ENCODE data around the gene ABCB1.

ABCB1 gene

GRCh38 chr7:87566311-87566900 is 34.3 kb downstream of the ABCB1 start:
- POLR2A ChIA-PET = no interaction called here
- CTCF ChIA-PET = interaction anchor here (3.1 kb wide), 1 partner anchor 7 kb away, joined by 11 read pairs; no protein-coding TSS in a partner anchor
- WGBS (ENCODE audit: insufficient coverage) = 96% methylated on average over 6 of the region's 6 CpGs
- H3K36me3 ChIP-seq (ENCODE audit: control insufficient read depth in 4 of 4, insufficient read depth in 4 of 4, low read length in 3 of 4) = peaks cover 0 to 15% (median 2%) of the 10 kb centered on the region in 4 experiments
- no peaks in the 10 kb centered on the region for H3K27me3 ChIP-seq (replicated peaks in 2 of 5; ENCODE audit: control insufficient read depth in 4 of 5, insufficient read depth in 5 of 5, low read length in 4 of 5)
- H3K27ac ChIP-seq (ENCODE audit: insufficient read depth in 1 of 2, low read depth in 1 of 2, low read length in 2 of 2, poor library complexity in 1 of 2, severe bottlenecking in 2 of 2) = no peak overlapping the region
- no peak overlapping the region for H3K4me3 ChIP-seq (ENCODE audit: control insufficient read depth in 1 of 7, extremely low read depth in 1 of 7, insufficient read depth in 4 of 7, low read depth in 2 of 7, low read length in 6 of 7)
- peaks cover 0 to 10% (median 3%) of the 10 kb centered on the region in 4 experiments for H3K4me1 ChIP-seq (ENCODE audit: control extremely low read depth in 1 of 4, control insufficient read depth in 4 of 4, insufficient read depth in 4 of 4, low read length in 3 of 4)
- no peak for DNase-seq
- no peaks in the 10 kb centered on the region for H3K9me3 ChIP-seq (ENCODE audit: control extremely low read depth in 1 of 5, control insufficient read depth in 4 of 5, insufficient read depth in 2 of 5, low read depth in 1 of 5, low read length in 4 of 5)

GRCh38 chr7:87565877-87566276 is 34.8 kb downstream of the ABCB1 start:
- WGBS (ENCODE audit: insufficient coverage) = 92% methylated on average over 3 of the region's 3 CpGs
- Histone ChIP-seq H3K9me3 (ENCODE audit: control extremely low read depth in 1 of 5, control insufficient read depth in 4 of 5, insufficient read depth in 2 of 5, low read depth in 1 of 5, low read length in 4 of 5) (no peaks in the 10 kb centered on the region), H3K27ac (ENCODE audit: insufficient read depth in 1 of 2, low read depth in 1 of 2, low read length in 2 of 2, poor library complexity in 1 of 2, severe bottlenecking in 2 of 2) (no peak overlapping the region), H3K27me3 (replicated peaks in 2 of 5; ENCODE audit: control insufficient read depth in 4 of 5, insufficient read depth in 5 of 5, low read length in 4 of 5) (no peaks in the 10 kb centered on the region), H3K36me3 (ENCODE audit: control insufficient read depth in 4 of 4, insufficient read depth in 4 of 4, low read length in 3 of 4) (peaks cover 0 to 15% (median 2%) of the 10 kb centered on the region in 4 experiments), H3K4me1 (ENCODE audit: control extremely low read depth in 1 of 4, control insufficient read depth in 4 of 4, insufficient read depth in 4 of 4, low read length in 3 of 4) (peaks cover 0 to 5% (median 2%) of the 10 kb centered on the region in 4 experiments), H3K4me3 (ENCODE audit: control insufficient read depth in 1 of 7, extremely low read depth in 1 of 7, insufficient read depth in 4 of 7, low read depth in 2 of 7, low read length in 6 of 7) (no peak overlapping the region)
- no peak for DNase-seq
- CTCF ChIA-PET = interaction anchor here (1.0 to 3.1 kb wide), 2 partner anchors 8 to 60 kb away, joined by 3 to 11 read pairs; no protein-coding TSS in a partner anchor
- POLR2A ChIA-PET = interaction anchor here (0.7 kb wide), 1 partner anchor 9 kb away, joined by 3 read pairs; no protein-coding TSS in a partner anchor

GRCh38 chr7:87564296-87564963 is 36.3 kb downstream of the ABCB1 start:
- H3K4me1 ChIP-seq (ENCODE audit: control extremely low read depth in 1 of 4, control insufficient read depth in 4 of 4, insufficient read depth in 4 of 4, low read length in 3 of 4) = peaks cover 0 to 5% (median 2%) of the 10 kb centered on the region in 4 experiments
- no peaks in the 10 kb centered on the region for H3K9me3 ChIP-seq (ENCODE audit: control extremely low read depth in 1 of 5, control insufficient read depth in 4 of 5, insufficient read depth in 2 of 5, low read depth in 1 of 5, low read length in 4 of 5)
- POLR2A ChIA-PET = no interaction called here
- DNase-seq = peak; percentile 61 to 75 (median 71)
- peaks cover 0 to 17% (median 2%) of the 10 kb centered on the region in 4 experiments for H3K36me3 ChIP-seq (ENCODE audit: control insufficient read depth in 4 of 4, insufficient read depth in 4 of 4, low read length in 3 of 4)
- CTCF ChIA-PET = interaction anchor here (0.6 to 3.4 kb wide), 12 partner anchors 9 to 420 kb away, joined by 3 to 19 read pairs (median 4); partner anchors contain the start of gene ABCB1
- WGBS (ENCODE audit: insufficient coverage) = 0% methylated on average over 3 of the region's 3 CpGs
- H3K4me3 ChIP-seq (ENCODE audit: control insufficient read depth in 1 of 7, extremely low read depth in 1 of 7, insufficient read depth in 4 of 7, low read depth in 2 of 7, low read length in 6 of 7) = peak overlapping the region in 2 of 7 experiments; percentile 11 to 49
- H3K27me3 ChIP-seq (replicated peaks in 2 of 5; ENCODE audit: control insufficient read depth in 4 of 5, insufficient read depth in 5 of 5, low read length in 4 of 5) = no peaks in the 10 kb centered on the region
- peak overlapping the region in 1 of 2 experiments; percentile 46 for H3K27ac ChIP-seq (ENCODE audit: insufficient read depth in 1 of 2, low read depth in 1 of 2, low read length in 2 of 2, poor library complexity in 1 of 2, severe bottlenecking in 2 of 2)

- Histone ChIP-seq H3K27ac (ENCODE audit: insufficient read depth in 1 of 2, low read depth in 1 of 2, low read length in 2 of 2, poor library complexity in 1 of 2, severe bottlenecking in 2 of 2) (no peak overlapping the region), H3K36me3 (ENCODE audit: control insufficient read depth in 4 of 4, insufficient read depth in 4 of 4, low read length in 3 of 4) (peaks cover 0 to 14% (median 2%) of the 10 kb centered on the region in 4 experiments), H3K27me3 (replicated peaks in 2 of 5; ENCODE audit: control insufficient read depth in 4 of 5, insufficient read depth in 5 of 5, low read length in 4 of 5) (no peaks in the 10 kb centered on the region), H3K9me3 (ENCODE audit: control extremely low read depth in 1 of 5, control insufficient read depth in 4 of 5, insufficient read depth in 2 of 5, low read depth in 1 of 5, low read length in 4 of 5) (no peaks in the 10 kb centered on the region), H3K4me1 (ENCODE audit: control extremely low read depth in 1 of 4, control insufficient read depth in 4 of 4, insufficient read depth in 4 of 4, low read length in 3 of 4) (peaks cover 0 to 5% (median 2%) of the 10 kb centered on the region in 4 experiments), H3K4me3 (ENCODE audit: control insufficient read depth in 1 of 7, extremely low read depth in 1 of 7, insufficient read depth in 4 of 7, low read depth in 2 of 7, low read length in 6 of 7) (no peak overlapping the region)
- POLR2A ChIA-PET = no interaction called here
- DNase-seq = no peak
- CTCF ChIA-PET = interaction anchor here (0.9 to 3.4 kb wide), 5 partner anchors 10 to 67 kb away, joined by 3 to 19 read pairs (median 6); partner anchors contain the start of gene ABCB1
- WGBS (ENCODE audit: insufficient coverage) = 100% methylated on average over 1 of the region's 4 CpGs
Measured at GRCh38 chr7:87561702-87562101, 39.0 kb downstream of the ABCB1 start.

- Histone ChIP-seq H3K4me1 (ENCODE audit: control extremely low read depth in 1 of 4, control insufficient read depth in 4 of 4, insufficient read depth in 4 of 4, low read length in 3 of 4) (peaks cover 0 to 5% (median 2%) of the 10 kb centered on the region in 4 experiments), H3K36me3 (ENCODE audit: control insufficient read depth in 4 of 4, insufficient read depth in 4 of 4, low read length in 3 of 4) (peaks cover 0 to 11% (median 1%) of the 10 kb centered on the region in 4 experiments), H3K27ac (ENCODE audit: insufficient read depth in 1 of 2, low read depth in 1 of 2, low read length in 2 of 2, poor library complexity in 1 of 2, severe bottlenecking in 2 of 2) (no peak overlapping the region), H3K9me3 (ENCODE audit: control extremely low read depth in 1 of 5, control insufficient read depth in 4 of 5, insufficient read depth in 2 of 5, low read depth in 1 of 5, low read length in 4 of 5) (no peaks in the 10 kb centered on the region), H3K4me3 (ENCODE audit: control insufficient read depth in 1 of 7, extremely low read depth in 1 of 7, insufficient read depth in 4 of 7, low read depth in 2 of 7, low read length in 6 of 7) (no peak overlapping the region), H3K27me3 (replicated peaks in 2 of 5; ENCODE audit: control insufficient read depth in 4 of 5, insufficient read depth in 5 of 5, low read length in 4 of 5) (no peaks in the 10 kb centered on the region)
- DNase-seq = no peak
- CTCF ChIA-PET = interaction anchor here (1.9 to 2.8 kb wide), 2 partner anchors 11 to 16 kb away, joined by 3 to 8 read pairs; no protein-coding TSS in a partner anchor
- POLR2A ChIA-PET = no interaction called here
- WGBS (ENCODE audit: insufficient coverage) = no CpG with 5 or more reads among the region's 2 CpGs
Measured at GRCh38 chr7:87561102-87561501, 39.6 kb downstream of the ABCB1 start.

GRCh38 chr7:87552351-87552900 is 48.3 kb downstream of the ABCB1 start:
- Histone ChIP-seq H3K4me3 (ENCODE audit: control insufficient read depth in 1 of 7, extremely low read depth in 1 of 7, insufficient read depth in 4 of 7, low read depth in 2 of 7, low read length in 6 of 7) (no peak overlapping the region), H3K27me3 (replicated peaks in 2 of 5; ENCODE audit: control insufficient read depth in 4 of 5, insufficient read depth in 5 of 5, low read length in 4 of 5) (no peaks in the 10 kb centered on the region), H3K4me1 (ENCODE audit: control extremely low read depth in 1 of 4, control insufficient read depth in 4 of 4, insufficient read depth in 4 of 4, low read length in 3 of 4) (no peaks in the 10 kb centered on the region), H3K9me3 (ENCODE audit: control extremely low read depth in 1 of 5, control insufficient read depth in 4 of 5, insufficient read depth in 2 of 5, low read depth in 1 of 5, low read length in 4 of 5) (no peaks in the 10 kb centered on the region), H3K27ac (ENCODE audit: insufficient read depth in 1 of 2, low read depth in 1 of 2, low read length in 2 of 2, poor library complexity in 1 of 2, severe bottlenecking in 2 of 2) (no peak overlapping the region), H3K36me3 (ENCODE audit: control insufficient read depth in 4 of 4, insufficient read depth in 4 of 4, low read length in 3 of 4) (peaks cover 0 to 37% (median 8%) of the 10 kb centered on the region in 4 experiments)
- CTCF ChIA-PET = no interaction called here
- no peak for DNase-seq
- POLR2A ChIA-PET = no interaction called here
- 92% methylated on average over 2 of the region's 3 CpGs for WGBS (ENCODE audit: insufficient coverage)
